Neural progenitor cell (in vitro differentiated cells): ENCODE measurements around the gene FBF1.

Experiments
- CTCF ChIP-seq: fragments of 200-600 bp; sonication (generic); IDR thresholded peaks from 2 replicates; pipeline ENCODE4 v1.5.1; 2017; ENCODE audit warnings: antibody characterized with exemption, mild to moderate bottlenecking
- EZH2 ChIP-seq: fragments of 200-600 bp; sonication (generic); IDR thresholded peaks from 2 replicates; pipeline ENCODE4 v1.6.1; 2017; ENCODE audit warnings: antibody characterized with exemption, mild to moderate bottlenecking, moderate library complexity

GRCh38 chr17:75937652-75938051 is 3.2 kb downstream of the FBF1 start:
- TF ChIP-seq CTCF = no peak
- no peak for TF ChIP-seq EZH2
